ENCODE measurements around the gene ZNF491.

- TF ChIP-seq CTCF (IDR thresholded peaks at IDR 0.05; ENCODE audit: insufficient read depth, low read depth, low read length) (no peak), EZH2 (IDR thresholded peaks at IDR 0.05; ENCODE audit: insufficient read depth, low read length) (no peak)
Observed at GRCh38 chr19:11783767-11784166, 14.6 kb upstream of the ZNF491 start.
